ENCODE data around the gene IGFBP6.
"Not testable (repeated sequence)": the region's sequence is repeated elsewhere in the genome, so short reads cannot be mapped to it uniquely, and the experiment has no call there.

The IGFBP6 gene

DNA sequence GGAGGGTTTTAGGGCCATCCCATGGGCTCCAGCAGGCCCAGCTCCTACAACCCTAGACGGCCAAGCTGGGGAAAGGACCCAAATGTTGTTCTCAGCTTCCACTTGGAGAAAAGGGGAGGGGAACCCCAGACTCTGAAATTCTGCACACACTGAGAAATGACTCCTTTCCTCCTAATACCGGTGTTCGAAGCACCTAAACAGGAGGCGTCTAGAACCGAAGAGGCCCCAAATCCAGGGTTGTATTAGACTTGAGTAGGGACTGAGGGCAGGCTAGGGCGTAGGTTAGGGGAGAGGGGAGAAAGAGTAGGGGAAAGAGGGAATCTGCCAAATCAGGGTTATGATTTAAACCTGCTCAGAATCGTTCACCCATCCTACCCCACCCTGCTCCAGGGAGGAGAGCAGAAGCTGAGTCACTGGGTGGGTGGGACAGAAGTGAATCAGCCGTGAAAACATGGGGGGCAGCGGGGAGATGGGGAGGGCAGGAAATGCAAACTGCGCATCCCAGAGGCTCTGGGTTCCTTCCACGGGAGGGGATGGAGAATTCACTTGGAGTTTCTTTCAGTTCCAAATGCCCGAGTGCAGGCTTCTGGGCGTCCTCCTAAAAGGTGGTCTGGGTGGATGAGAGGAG, 1.0 kb downstream of the IGFBP6 start:
- no peak for DNase-seq

DNA sequence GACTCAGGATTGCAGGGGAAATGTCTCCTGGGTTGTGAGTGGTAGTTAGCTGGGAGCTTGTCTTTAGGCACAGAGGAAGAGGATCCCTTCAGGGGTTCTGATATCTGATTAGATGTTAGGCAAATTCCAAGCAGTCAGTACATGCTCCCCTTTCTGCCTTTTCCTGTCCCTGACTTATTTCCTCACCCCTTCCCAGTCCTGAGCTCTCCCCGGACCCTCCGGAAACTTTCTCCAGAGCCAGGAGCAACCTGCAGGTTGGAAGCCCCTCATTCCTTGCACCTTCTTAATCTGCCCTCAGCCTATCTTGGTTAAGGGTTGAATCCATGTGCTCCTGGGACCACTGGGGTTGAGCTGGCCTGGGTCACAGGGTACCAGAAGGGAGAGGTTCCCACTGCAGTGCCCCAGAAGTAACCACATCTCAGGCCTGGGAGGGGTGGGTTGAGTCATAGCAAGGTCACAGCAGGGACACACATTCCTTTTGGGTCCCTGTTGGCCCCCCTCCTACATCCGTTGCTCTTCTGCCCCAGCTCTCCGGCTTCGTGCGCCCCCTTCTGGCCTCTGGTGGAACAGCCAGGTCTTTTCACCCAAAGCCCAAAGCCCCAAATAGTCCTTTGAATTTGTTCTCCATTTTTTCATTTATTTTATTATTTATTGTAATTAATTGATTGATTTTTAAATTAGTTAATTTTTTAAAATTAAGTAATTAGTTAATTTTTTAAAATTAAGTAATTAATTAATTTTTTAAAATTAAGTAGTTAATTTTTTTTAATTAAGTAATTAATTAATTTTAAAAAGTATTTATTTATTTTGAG, 1.8 kb downstream of the IGFBP6 start:
- DNase-seq: peak; percentile 73 to 85 (median 78)

DNA sequence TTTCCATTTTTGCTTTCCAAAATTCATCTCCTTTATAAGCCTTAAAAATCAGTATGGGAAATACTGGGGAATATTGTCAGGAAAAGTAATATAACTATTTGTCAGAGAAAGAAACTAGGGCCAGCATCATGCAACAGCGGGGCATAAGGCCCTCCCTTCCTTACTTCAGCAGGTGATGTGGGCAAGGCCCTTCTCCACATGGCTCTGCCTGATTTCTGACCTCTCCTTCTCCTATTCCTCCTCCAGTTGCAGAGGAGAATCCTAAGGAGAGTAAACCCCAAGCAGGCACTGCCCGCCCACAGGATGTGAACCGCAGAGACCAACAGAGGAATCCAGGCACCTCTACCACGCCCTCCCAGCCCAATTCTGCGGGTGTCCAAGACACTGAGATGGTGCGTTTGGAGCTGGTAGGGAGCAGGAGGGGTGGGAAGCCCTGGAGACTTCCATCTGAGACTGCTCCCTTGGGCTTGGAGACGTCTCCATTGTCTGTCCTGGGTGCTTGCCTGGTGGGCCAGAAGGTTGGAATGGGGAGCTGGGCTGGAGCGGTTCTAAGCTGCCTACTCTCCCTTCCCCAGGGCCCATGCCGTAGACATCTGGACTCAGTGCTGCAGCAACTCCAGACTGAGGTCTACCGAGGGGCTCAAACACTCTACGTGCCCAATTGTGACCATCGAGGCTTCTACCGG, 3.1 kb downstream of the IGFBP6 start:
- no peak for DNase-seq

DNA sequence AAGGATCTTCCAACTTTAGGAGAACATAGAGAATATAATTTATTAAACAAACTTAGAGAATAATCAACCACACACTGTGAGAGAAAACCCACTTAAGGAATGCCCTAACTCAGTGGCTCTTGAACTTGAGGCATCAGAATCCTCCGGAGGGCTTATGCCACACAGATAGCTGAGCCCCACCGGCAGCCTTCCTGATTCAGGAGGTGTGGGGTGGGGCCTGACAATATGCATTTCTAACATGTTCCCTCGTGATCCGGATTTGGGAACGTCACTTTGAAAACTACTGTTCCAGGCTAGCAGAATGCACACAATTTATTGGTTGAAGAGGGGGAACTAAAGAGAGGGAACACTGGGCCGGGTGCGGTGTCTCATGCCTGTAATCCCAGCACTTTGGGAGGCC, 3.8 kb downstream of the IGFBP6 start:
- DNase-seq: no peak

DNA sequence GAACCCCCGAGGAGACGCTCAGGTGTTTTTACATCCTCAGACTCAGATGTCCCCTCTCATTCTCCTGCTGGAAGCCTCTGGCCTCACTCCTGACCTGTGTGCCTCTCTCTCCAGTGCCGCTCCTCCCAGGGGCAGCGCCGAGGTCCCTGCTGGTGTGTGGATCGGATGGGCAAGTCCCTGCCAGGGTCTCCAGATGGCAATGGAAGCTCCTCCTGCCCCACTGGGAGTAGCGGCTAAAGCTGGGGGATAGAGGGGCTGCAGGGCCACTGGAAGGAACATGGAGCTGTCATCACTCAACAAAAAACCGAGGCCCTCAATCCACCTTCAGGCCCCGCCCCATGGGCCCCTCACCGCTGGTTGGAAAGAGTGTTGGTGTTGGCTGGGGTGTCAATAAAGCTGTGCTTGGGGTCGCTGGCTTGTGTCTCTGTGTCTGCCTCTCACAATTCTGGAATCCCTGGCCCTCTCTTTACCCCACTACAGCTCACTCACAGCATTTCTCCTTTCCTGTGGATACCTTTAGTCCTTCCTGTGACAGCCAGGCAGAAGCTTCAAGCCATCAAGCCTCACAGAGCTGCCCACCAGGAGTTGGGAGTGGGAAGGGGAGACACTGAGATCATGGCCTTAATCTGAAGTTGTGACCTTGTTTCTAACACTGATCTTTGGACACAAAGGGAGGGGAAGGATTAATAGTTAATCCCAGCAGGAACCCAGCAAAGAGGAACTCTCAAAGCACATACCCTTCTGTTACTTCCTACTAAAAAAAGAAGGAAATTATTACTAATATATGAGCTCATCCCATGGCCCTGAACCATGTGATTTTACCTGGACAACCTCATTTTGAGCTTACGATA, 4.7 kb downstream of the IGFBP6 start:
- no peak for DNase-seq

DNA sequence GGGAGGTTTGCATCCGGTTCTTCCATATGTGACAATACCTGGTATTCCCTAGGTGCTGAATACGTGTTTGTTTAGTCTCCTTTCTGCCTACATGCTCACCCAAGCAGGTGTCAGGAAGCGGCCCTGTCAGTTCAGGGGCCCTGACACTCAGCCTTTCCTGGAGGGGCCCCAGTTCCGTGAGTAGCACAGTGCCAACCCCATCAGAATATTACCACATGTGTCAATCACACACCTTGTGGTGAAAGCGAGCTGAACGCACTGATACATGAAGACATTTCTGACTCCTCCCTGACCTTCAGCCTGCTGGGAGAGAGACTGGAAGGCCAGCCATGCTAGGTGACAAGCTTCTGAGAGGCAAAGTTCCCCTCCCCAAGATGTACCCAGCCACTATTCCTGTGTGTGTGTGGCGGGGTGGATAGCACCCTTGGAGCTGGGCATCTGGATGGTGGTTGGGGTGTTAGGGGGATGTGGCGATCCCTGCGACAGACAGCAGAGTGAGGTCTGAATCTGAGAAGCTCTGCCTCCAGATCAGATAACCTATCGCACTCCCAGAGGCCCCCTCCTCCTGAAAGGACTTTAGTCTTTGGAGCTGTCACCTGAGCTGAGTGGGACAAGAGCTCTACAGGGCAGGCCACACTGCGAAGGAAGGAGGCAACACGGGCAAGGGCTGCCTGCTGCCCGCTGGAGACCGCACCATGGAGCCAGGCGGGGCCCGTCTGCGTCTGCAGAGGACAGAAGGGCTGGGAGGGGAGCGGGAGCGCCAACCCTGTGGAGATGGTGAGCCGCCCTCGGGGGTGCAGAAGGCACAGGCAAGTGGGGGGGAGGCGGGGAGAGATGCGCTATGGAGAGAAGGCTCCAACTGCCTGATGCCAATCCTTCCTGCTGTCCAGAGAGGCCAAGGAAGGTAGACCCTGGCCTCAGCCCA, 5.7 kb downstream of the IGFBP6 start, which contains the start of gene SOAT2:
TSS of gene SOAT2 (plus strand) at position 604 of the 925 bp plus-strand sequence. CDS start at position 696, 92 bp downstream.
- DNase-seq: peak in 3 of 5 experiments; percentile 6 to 83 (median 56)

DNA sequence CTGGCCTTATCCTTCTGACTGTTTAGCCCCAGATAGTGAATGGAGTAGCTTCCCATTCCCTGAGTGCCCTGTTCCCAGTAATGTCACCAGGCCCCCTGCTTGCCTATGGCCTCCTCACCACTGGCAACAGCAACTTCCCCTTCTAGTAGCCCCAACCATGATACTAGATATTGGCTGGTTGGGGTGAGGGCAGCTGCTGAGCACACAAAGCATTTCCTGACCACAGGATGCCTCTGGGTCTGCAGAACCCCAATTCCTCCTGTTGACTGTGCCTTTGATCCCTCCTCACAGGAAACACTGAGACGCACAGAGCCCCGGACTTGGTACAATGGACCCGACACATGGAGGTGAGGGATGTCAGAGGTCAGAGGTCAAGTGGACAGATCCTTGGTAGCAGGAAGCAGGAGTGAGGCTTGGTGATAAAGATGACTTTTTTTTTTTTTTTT, 6.4 kb downstream of the IGFBP6 start:
- DNase-seq: peak in 2 of 5 experiments; percentile 23 to 65

DNA sequence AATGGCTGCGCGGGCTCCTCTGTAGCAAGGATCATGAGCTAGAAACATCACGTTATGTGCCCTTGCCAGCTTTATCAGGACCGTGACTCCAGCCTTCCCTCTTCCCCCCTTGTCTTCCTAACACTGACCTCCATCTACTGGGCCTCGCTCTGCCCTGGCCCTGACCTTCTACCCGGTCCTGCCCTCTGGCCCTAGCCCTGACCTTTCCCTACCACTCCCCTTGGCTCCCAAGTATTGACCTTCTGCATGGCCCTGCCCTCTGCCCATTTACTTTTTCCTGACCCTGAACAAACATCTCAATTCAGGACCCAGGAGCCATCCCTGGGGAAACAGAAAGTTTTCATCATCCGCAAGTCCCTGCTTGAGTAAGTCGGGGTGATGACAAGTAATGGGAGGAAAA, 7.8 kb downstream of the IGFBP6 start:
- DNase-seq: no peak

DNA sequence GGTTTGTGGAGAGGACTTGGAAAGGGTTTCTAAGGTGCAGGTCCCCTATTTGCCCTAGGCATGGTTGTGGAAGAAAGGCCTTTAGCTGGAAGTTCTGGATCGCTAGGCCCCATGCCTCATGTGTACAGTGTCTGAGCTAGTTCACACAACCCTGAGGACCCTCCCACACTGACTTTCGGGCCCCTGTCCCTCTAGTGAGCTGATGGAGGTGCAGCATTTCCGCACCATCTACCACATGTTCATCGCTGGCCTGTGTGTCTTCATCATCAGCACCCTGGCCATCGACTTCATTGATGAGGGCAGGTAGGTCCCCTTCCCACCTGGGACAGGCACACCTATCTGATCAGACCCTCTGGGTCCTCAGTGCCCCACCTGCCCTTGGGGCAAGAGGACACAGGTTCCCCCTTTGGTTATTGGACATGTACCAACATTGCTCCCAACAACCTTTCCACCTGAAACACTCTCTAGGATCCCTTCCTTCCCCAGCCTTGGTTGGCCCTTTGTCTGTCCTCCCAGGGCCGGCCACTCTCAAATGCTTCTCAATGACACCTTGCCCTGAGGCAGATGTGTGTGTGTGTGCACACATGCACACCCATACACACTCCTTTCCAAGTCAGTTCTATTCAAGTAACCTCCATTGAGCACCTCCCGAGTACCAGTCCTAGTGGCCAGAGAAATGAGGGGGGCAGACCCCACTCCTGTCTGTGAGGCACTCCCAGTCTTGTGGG, 8.4 kb downstream of the IGFBP6 start:
- no peak for DNase-seq

DNA sequence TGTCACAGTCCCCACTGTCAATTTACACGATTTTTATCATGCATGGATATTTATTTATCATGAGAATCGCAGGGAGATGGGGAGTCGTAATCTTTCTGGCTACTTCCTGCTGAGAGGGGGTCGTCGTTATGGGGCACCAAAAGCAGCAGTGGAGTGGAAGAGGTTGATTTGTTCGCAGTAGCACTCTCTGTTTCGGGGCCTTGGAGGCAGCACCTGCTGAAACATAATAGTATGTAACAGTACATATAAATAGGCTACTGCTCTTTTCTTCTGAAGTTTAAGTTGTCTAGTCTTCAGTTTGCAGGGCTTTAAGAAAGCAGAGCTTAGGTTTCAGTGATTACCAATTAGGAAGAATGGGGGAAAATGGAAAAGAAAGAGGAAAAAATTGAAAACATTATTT, 9.7 kb downstream of the IGFBP6 start:
- DNase-seq: no peak

DNA sequence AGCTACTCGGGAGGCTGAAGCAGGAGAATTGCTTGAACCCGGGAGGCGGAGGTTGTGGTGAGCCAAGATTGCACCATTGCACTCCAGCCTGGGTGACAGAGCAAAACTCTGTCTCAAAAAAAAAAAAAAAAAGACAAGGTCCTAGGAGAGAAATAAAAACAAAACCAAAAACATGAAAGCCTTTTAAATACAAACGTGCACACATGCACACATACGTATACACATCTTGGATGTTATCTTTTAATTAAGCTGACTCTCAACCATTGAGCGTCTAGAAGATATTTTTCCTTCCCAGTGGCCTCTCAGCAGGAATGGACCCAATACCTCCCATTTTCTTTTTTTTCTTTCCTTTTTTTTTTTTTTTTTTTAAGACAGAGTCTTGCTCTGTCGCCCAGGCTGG, 15.0 kb downstream of the IGFBP6 start:
- DNase-seq: not testable (repeated sequence)

DNA sequence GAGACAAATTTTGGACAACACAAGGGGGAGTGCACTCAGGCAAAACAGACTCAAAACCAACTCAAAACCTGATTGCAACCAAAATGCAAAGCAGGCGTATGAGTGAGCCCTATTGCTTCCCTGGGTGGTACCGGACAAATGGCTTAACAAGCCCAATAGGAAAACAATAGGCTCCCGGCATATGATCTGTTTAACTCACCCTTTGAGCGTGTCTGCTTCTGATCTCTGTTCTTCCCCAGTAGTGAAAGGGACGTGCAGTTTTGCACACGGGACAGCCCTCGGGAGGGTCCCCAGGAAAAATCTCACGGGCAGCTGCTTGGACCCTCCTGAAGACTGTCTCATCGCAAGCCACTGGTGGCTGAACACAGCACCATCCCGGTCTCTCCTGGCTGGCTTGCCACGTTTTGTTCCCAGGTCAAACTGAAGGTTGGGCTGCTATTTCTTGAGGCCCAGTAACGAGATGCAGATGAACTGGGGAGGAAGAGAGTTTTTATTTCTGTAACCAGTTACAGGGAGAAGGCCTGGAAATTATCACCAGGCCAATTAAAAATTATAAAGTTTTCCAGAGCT, 15.8 kb downstream of the IGFBP6 start:
- DNase-seq: no peak

DNA sequence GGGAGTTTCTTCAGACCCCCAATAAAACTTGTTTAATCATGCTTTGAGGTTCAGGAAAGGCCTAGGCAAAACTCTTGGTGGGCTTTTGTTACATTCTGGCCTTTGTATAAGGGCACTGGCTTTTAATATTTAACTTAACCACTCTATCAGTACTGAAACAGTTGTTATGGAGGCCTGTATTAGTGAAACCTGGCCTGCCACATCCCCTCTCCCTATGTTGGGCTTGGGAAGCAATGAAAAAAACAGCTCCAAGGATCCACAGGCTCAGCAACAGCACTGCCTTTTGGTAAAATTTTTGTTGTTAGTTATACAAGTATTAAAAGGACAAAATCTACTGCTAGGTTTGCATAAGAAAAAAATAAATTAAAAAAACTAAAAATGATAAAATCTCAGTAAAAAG, 16.5 kb downstream of the IGFBP6 start:
- DNase-seq: no peak

DNA sequence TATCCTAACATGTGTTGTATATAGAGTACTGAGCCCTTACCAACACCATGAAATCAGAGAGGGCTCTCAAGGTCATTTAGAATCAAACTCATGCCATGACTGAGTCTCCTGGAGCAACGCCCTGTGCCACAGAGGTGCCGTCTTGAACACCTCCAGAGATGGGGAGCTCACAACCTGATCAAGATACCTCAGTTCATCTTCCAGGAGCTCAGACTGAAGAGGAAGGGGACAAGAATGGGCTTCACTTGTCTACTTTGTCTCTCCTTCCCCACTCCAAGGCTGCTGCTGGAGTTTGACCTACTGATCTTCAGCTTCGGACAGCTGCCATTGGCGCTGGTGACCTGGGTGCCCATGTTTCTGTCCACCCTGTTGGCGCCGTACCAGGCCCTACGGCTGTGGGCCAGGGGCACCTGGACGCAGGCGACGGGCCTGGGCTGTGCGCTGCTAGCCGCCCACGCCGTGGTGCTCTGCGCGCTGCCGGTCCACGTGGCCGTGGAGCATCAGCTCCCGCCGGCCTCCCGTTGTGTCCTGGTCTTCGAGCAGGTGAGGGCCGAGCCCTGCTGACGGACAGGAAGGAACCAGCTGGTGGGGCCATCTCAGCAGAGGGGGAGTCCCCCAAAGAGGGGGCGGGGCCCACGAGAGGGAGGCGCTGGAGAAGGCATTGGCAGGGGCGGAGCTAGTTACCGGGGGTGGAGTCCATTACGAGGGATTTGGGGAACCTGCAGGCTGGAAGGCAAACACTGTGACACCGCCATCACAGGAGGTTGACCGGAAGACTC, 17.8 kb downstream of the IGFBP6 start:
- no peak for DNase-seq

DNA sequence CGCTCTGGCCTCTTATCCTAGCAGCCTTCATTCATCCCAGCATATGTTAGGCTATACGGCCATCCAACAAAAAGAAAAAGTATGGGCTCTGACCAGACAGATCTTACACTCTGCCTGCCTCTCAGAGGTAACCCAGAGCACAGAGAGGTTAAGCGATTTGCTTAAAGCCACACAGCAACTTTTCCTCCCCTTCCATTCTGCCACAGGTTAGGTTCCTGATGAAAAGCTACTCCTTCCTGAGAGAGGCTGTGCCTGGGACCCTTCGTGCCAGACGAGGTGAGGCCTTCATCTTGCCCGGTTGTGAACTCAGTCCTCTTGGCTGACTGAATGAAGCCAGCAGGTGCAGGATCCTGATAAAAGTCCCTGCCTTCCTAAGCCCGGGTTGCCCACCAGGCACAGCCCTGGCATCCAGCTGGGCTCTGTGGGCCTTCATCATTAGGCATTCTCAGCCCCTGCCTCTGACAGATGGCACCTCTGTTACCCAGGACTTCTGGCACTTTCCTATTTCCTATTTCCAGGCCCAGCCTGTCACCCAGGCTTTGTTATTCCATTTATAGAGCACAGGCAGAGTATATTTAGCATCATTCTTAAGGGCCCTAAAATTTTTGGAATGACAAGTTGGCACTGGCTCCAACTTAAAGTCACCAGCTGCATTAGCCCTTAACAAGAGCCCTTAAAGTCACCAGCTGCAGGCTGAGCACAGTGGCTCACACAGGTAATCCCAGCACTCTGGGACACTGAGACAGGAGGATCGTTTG, 18.6 kb downstream of the IGFBP6 start:
- DNase-seq: no peak

DNA sequence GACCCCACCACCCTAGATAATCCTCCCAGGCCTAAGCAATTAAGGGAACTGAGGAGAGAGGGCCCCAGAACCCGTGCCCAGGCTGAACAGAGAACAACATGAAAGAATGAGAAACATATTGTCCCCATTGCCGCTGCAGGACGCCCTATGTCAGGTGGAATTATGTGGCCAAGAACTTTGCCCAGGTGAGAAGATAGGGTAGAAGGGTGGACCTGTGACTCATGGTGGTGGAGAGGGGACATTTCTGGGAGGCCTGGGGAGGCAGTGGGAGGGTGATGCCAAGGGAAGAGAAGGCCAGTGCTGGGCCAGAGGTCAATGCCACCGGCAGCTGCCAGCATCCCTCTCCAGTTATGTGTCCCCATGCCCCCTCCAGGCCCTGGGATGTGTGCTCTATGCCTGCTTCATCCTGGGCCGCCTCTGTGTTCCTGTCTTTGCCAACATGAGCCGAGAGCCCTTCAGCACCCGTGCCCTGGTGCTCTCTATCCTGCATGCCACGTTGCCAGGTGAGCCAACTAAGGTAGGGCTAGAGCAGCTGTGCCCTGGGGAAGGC, 21.4 kb downstream of the IGFBP6 start:
- DNase-seq: no peak

DNA sequence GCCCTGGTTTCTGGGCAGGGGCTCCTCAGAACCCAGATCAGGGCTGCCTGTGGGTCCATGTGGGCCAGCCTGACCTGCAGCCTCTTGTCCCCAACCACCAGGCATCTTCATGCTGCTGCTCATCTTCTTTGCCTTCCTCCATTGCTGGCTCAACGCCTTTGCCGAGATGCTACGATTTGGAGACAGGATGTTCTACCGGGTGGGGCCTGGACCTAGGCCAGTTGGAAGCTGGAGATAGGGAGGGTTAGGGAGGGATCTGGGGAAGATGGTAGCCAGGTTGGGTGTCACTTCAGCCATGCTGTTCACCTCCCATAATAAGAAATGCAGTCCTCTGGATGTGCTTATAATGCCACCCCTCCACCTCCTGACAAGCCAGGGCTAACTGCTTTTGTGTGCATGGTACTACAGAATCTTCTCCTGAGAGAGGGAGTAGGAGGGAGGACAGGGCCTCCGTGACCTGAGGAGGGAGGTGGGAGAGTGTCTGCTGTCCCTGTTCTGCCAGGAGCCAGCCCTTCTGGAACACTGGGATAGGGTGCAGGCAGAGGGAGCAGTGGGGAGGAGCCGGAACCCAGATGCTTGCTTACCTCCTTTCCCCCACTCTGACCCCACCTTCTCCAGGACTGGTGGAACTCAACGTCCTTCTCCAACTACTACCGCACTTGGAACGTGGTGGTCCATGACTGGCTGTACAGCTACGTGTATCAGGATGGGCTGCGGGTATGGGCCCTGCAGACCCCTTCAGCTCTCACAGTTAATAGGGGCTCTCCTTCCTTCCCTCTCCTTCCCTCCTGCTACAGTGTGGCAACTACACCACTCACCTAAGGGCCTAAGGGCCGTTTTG, 23.4 kb downstream of the IGFBP6 start:
- DNase-seq: no peak
